ENCODE data around the gene PTPN12.

Gene PTPN12

DNA sequence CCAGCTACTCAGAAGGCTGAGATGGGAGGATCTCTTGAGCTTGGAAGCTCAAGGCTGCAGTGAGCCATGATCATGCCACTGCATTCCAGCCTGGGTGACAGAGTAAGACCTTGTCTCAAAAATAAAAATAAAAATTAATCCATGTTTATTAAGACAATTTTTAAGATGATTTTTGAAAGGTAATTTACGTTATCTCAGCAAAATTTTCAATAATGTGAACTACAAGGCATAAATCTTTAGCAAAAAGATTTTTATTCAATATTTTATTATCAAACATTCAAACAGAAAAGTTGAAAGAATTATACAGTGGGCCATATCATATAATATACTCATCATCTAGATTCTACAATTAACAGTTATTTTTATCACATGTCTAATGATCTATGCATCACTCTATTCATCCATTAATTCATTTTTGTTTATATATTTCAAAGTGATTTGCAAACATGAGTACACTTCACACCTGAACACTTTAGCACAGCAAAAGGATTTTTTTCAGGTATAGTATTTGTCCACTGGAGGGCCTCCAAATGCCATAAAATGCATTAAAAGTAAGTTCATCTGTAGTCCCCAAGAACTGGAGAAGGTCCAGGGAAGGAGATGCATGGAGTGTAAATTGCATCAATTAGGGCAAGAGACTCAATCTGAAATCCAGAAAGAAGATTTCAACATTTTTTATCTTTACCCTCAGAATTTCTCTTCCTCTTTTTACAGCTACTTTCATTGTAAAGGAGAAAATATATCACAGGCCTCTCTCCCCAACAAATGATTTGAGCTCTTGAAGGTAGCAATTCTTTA is 120.5 kb downstream of the PTPN12 start:
- H3K4me3 ChIP-seq (replicated peaks in 1 of 2; ENCODE audit: low read depth in 2 of 2, low read length in 2 of 2), result no peak overlapping the region
- TF ChIP-seq, protein P1, sequence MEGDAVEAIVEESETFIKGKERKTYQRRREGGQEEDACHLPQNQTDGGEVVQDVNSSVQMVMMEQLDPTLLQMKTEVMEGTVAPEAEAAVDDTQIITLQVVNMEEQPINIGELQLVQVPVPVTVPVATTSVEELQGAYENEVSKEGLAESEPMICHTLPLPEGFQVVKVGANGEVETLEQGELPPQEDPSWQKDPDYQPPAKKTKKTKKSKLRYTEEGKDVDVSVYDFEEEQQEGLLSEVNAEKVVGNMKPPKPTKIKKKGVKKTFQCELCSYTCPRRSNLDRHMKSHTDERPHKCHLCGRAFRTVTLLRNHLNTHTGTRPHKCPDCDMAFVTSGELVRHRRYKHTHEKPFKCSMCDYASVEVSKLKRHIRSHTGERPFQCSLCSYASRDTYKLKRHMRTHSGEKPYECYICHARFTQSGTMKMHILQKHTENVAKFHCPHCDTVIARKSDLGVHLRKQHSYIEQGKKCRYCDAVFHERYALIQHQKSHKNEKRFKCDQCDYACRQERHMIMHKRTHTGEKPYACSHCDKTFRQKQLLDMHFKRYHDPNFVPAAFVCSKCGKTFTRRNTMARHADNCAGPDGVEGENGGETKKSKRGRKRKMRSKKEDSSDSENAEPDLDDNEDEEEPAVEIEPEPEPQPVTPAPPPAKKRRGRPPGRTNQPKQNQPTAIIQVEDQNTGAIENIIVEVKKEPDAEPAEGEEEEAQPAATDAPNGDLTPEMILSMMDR (IDR thresholded peaks at IDR 0.05; ENCODE audit: low read depth, low read length), result peak; percentile 39
- peak; percentile 47 to 68 for DNase-seq (ENCODE audit: low read depth in 2 of 2)

DNA sequence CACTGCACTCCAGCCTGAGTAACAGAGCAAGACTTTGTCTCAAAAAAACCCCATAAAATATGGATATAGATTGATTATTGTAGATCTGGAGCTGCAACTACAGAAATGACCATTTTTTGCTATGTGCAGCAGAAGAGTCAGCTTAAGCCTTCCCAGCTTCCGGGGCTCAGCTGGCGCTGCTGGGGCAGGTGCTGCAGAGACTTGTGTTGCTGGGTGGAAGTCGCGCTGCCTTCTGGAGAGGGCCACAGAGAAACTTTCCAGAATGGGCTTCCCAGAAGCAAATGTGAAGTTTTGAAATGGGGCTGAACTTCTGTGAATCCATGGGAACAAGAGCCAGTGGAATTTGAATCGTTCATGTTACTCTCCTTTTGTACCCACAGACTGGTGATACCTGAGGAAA is 121.8 kb downstream of the PTPN12 start:
- no peak overlapping the region for H3K4me3 ChIP-seq (replicated peaks in 1 of 2; ENCODE audit: low read depth in 2 of 2, low read length in 2 of 2)
- no peak for DNase-seq (ENCODE audit: low read depth in 2 of 2)
- TF ChIP-seq, protein P1 (IDR thresholded peaks at IDR 0.05; ENCODE audit: low read depth, low read length), result no peak

DNA sequence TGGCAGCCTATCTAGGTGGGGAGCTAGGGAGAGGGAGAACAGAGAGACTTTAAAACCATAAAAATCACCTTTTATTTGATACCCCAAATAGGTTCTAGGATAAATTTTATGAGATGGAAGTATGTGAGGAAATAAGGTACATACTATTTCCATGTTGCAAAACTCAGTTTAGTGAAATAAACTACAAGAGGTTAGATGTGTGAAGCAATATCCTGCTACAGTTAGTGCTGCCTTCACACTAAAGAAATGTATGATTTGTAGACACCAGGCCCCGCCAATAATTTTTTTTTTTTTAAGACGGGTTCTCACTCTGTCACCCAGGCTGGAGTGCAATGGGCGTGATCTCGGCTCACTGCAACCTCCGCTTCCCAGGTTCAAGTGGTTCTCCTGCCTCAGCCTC is 124.7 kb downstream of the PTPN12 start:
- no peak for DNase-seq (ENCODE audit: low read depth in 2 of 2)
- no peak overlapping the region for H3K4me3 ChIP-seq (replicated peaks in 1 of 2; ENCODE audit: low read depth in 2 of 2, low read length in 2 of 2)
- TF ChIP-seq, protein P1 (IDR thresholded peaks at IDR 0.05; ENCODE audit: low read depth, low read length), result no peak

DNA sequence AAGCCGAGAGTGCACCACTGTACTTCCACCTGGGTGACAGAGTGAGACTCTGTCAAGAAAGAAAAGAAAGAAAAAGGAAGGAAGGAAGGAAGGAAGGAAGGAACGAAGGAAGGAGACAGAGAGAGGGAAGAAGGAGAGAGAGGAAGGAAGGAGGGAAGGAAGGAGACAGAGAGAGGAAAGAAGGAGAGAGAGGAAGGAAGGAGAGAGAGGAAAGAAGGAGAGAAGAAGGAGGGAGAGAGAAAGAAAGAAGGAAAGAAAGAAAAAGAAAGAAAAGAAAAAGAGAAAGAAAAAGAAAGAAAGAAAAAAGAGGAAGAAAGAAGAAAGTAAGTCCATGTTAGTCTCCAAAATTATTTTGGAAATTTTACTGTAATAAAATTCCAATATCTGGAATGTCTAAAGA is 125.8 kb downstream of the PTPN12 start:
- TF ChIP-seq, protein P1 (IDR thresholded peaks at IDR 0.05; ENCODE audit: low read depth, low read length), result no peak
- DNase-seq (ENCODE audit: low read depth in 2 of 2), result no peak
- no peak overlapping the region for H3K4me3 ChIP-seq (replicated peaks in 1 of 2; ENCODE audit: low read depth in 2 of 2, low read length in 2 of 2)

DNA sequence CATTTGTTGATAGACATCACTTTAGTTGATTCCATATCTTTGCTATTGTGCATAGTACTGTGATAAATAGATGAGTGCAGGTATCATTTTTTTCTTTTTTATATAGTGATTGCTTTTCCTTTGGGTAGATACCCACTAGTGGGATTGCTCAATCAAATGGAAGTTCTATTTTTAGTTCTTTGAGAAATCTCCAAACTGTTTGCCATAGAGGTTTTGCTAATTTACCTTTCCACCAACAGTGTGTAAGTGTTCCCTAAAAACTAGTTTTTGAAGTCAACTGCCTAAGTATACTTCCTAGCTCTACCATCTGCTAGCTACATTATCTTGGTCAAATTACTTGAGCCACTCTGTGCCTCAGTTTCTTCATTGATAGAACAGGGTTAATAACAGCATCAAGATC is 127.6 kb downstream of the PTPN12 start:
- DNase-seq (ENCODE audit: low read depth in 2 of 2), result no peak
- TF ChIP-seq, protein P1 (IDR thresholded peaks at IDR 0.05; ENCODE audit: low read depth, low read length), result no peak
- H3K4me3 ChIP-seq (replicated peaks in 1 of 2; ENCODE audit: low read depth in 2 of 2, low read length in 2 of 2), result no peak overlapping the region

DNA sequence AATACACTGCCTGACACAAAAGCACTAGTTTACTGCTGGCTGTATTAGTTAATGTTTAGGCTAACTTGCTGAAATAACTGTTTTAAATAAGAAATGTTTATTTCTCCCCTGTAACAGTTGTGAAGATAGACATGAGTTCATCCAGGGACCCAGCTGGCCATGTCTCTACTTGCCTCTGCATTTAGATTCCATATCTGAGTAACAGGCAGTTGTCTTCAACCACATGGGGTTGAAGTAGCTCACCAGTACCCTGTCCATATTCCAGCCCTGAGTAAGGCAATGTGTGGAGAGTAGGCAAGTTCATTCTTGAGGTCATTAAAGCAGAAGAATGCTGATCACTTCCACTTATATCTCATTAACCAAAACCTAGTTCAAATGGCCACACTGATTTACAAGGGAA is 128.1 kb downstream of the PTPN12 start:
- DNase-seq (ENCODE audit: low read depth in 2 of 2), result no peak
- TF ChIP-seq, protein P1 (IDR thresholded peaks at IDR 0.05; ENCODE audit: low read depth, low read length), result no peak
- no peak overlapping the region for H3K4me3 ChIP-seq (replicated peaks in 1 of 2; ENCODE audit: low read depth in 2 of 2, low read length in 2 of 2)

All from cardiac fibroblast (primary cell).